Endothelial cell (in vitro differentiated cells): ENCODE measurements around the gene C13orf46. TPM values are rescaled to one million over a fixed set of nuclear protein-coding genes. Genes with fewer than 3 reads are reported as not detected.

Experiments
- DNase-seq: peaks from one replicate; pipeline ENCODE4 v3.0.0; 2021; ENCODE audit warnings: low spot score
- H3K27ac Mint-ChIP-seq: one replicate; pipeline ENCODE4 v1.8.0; 2021; ENCODE audit warnings: mixed read lengths, inconsistent platforms; ENCODE audit not compliant: unreplicated experiment
- H3K27me3 Mint-ChIP-seq: one replicate; pipeline ENCODE4 v1.8.0; 2021; ENCODE audit warnings: mild to moderate bottlenecking, moderate library complexity, mixed read lengths, inconsistent platforms; ENCODE audit not compliant: unreplicated experiment
- H3K36me3 Mint-ChIP-seq: one replicate; pipeline ENCODE4 v1.8.0; 2021; ENCODE audit warnings: mild to moderate bottlenecking, low read depth, mixed read lengths, inconsistent platforms; ENCODE audit not compliant: unreplicated experiment
- H3K4me1 Mint-ChIP-seq: one replicate; pipeline ENCODE4 v1.8.0; 2021; ENCODE audit warnings: mild to moderate bottlenecking, mixed read lengths, inconsistent platforms; ENCODE audit not compliant: unreplicated experiment
- H3K4me3 Mint-ChIP-seq: one replicate; pipeline ENCODE4 v1.8.0; 2021; ENCODE audit warnings: mild to moderate bottlenecking, mixed read lengths, inconsistent platforms; ENCODE audit not compliant: unreplicated experiment
- H3K9me3 Mint-ChIP-seq: one replicate; pipeline ENCODE4 v1.8.0; 2021; ENCODE audit warnings: mixed read lengths, inconsistent platforms; ENCODE audit not compliant: unreplicated experiment
- CTCF ChIP-seq: fragments of 200-600 bp; sonication (generic); IDR thresholded peaks from one replicate; pipeline ENCODE4 v1.5.0; 2021; ENCODE audit warnings: antibody characterized with exemption; ENCODE audit not compliant: unreplicated experiment
- total RNA-seq: library from RNA; stranded (reverse); fragmentation: NEBNext Ultra II Directional; extraction: Animal tissue kit (Norgen Biotek cat#: 25700); gene quantifications from one replicate; pipeline ENCODE4 v1.2.1, GENCODE V29; 2021; ENCODE audit not compliant: unreplicated experiment

The C13orf46 gene
- total RNA-seq, 1 donor from 2014 or later: 1.5 TPM

- Mint-ChIP-seq H3K9me3 (no peaks in the 10 kb centered on the region), H3K4me1 (no peaks in the 10 kb centered on the region), H3K27me3 (peaks cover 2% of the 10 kb centered on the region), H3K36me3 (no peaks in the 10 kb centered on the region), H3K27ac (no peak overlapping the region), H3K4me3 (no peak overlapping the region)
- no peak for TF ChIP-seq CTCF
- no peak for DNase-seq
Observed at GRCh38 chr13:113927661-113928581, 46.0 kb downstream of the C13orf46 start.

- Mint-ChIP-seq H3K4me1 (no peaks in the 10 kb centered on the region), H3K27ac (no peak overlapping the region)
Observed at GRCh38 chr13:113926951-113927660, 46.8 kb downstream of the C13orf46 start.

GRCh38 chr13:113926301-113926761 is 47.5 kb downstream of the C13orf46 start:
- Mint-ChIP-seq H3K9me3 (no peaks in the 10 kb centered on the region), H3K36me3 (peaks cover 5% of the 10 kb centered on the region), H3K4me1 (no peaks in the 10 kb centered on the region), H3K27ac (no peak overlapping the region), H3K27me3 (peaks cover 2% of the 10 kb centered on the region), H3K4me3 (no peak overlapping the region)
- DNase-seq: no peak
- no peak for TF ChIP-seq CTCF

More at GRCh38 chr13:113926951-113927660, 46.8 kb downstream of the C13orf46 start:
- no peaks in the 10 kb centered on the region for H3K36me3 Mint-ChIP-seq
- no peak for TF ChIP-seq CTCF
- DNase-seq: no peak
- H3K27me3 Mint-ChIP-seq: peaks cover 2% of the 10 kb centered on the region
- H3K4me3 Mint-ChIP-seq: no peak overlapping the region
- H3K9me3 Mint-ChIP-seq: no peaks in the 10 kb centered on the region

GRCh38 chr13:113924184-113924901 is 49.5 kb downstream of the C13orf46 start:
- Mint-ChIP-seq H3K4me3 (no peak overlapping the region), H3K9me3 (no peaks in the 10 kb centered on the region), H3K4me1 (no peaks in the 10 kb centered on the region), H3K27me3 (peaks cover 5% of the 10 kb centered on the region), H3K27ac (no peak overlapping the region), H3K36me3 (peaks cover 8% of the 10 kb centered on the region)
- no peak for TF ChIP-seq CTCF
- no peak for DNase-seq
